GM19467 (cell line): ENCODE results near the gene VAMP5.
"Not testable (repeated sequence)": the region's sequence is repeated elsewhere in the genome, so short reads cannot be mapped to it uniquely, and the experiment has no call there.

ENCODE experiments used
- ATAC-seq: cut with Tn5 transposase; IDR thresholded peaks from one replicate; pipeline ENCODE4 v1.9.1; 2021; ENCODE audit warnings: mild to moderate bottlenecking, moderate library complexity; ENCODE audit not compliant: unreplicated experiment

VAMP5 gene

DNA sequence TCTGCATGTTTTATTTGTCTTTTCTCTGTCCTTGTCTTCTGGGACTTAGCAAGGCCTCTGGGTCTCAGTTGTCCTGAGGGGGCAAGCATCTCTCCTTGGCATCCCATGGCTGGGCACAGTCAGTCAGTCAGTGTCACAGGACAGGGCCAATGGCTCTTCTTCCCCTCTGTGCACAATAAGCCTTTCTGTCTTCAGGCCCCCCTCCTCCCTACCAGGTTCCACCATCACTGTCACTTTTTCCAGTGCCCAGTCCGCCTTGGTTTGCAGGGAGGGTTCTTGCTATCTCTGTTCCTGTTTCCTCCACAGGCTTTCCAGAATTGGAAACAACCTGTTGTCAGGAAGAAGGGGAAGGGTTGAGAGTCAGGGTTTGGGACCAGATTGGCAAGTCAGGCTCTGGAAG, 1.7 kb upstream of the VAMP5 start:
- no peak for ATAC-seq

DNA sequence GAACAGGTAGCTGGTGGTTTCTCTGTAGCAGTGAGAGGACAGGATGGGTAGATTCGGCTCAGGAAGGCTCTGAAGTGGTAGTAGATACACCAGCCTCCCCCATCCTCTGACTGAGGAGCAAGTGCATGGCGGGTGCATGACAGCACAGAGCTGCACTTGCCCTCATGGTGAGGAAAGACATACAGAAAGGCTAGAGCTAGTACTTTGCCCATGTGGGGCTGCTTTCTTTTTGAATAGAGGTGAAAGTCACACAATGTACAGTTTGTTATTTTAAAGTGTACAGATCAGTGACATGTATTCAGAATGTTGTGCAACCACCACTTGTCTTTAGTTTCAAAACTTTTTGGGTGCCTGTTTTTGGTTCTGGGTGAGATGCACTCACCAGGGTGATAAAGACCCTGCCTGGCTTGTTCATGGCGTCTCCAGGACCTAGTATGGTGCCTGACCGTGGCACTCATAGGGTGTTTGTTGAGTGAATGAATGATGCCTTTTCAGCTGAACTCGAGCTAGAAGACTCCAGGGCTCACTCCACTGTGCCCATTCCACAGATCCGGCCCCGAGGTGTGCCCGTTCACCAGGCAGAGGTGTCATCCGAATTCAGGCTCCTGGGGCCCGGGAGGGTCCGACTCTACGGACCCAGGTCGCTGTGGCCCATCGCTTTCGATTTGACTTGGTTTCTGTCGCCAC, 421 bp upstream of the VAMP5 start:
- peak; percentile 48 for ATAC-seq

DNA sequence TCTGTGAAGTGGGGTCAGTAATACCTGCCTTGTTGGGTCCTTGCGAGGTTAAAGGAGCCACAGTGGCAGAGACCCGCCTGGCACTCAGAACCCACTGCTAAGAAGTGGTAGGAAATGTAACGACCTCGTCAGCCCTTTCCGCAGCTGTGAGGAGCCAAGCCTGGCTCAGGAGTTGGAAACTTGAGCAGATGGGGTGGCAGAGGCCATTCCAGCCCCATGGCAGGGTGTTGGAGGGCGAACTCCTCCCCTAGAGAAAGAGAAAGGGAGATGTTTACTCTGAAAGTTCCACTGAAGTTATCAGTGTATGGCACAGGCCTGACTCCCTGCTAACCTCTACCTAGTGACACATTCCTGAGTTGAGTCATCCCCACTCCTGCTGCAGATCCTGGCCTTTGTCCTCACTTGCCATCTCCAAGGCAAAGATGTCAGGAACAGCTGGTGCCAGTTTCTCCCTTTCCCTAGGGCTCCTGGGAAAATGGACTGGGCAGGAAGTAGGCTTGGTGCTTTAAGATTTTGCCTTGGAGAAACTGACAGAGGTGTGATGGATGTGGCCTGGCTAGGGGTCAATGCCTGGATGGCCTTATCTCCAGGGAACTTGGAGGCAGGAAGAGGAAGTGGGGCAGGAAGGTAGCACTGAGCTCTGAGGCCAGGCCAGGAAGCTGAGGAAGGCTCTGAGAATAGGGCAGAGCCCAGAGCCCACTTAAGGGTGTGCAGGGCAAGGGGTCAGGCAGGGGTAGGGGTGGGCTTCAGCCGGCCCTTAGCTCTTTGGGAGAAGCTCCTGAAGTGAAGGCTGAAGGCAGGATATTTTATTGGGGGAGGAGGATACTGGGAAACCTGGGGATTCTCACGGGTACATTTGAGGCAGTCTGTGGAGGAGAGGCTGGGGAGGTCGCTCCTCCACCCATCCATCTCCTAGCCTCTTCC, 888 bp downstream of the VAMP5 start:
- peak; percentile 36 for ATAC-seq

DNA sequence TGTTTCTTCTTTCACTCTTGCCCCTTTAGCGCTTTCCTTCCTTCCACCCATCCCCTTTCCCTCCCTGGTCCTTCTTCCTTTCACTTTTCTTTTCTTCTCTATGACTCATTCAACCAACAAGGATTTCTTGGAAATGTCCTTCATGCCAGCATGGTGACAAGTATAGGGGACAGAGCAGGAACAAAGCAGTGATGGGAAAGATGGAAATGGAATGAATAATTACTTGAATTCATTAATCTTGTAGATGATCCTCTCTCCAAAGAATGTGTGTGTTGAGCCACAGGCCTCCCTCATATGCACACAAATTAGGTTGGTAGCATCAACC, 1.5 kb downstream of the VAMP5 start:
- ATAC-seq = no peak

DNA sequence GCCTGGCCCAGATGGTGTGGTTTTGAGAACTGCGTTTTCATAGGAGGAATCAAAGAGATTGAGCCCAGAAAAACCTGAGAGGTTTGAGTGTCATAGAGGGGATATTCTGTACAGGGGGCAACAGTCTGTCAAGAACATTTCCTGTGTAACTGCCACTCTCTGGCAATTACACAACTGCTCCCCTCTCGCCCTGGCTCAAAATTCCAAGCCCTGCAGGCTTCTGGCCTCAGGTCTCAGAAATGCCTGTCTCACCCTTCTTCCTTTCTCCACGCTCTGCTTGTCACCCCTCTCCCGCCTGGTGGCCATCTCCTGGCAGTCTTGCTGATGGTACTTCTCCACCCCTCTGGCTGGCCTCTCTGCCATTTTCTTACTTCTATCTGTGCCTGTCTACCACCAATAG, 4.0 kb downstream of the VAMP5 start:
- no peak for ATAC-seq

DNA sequence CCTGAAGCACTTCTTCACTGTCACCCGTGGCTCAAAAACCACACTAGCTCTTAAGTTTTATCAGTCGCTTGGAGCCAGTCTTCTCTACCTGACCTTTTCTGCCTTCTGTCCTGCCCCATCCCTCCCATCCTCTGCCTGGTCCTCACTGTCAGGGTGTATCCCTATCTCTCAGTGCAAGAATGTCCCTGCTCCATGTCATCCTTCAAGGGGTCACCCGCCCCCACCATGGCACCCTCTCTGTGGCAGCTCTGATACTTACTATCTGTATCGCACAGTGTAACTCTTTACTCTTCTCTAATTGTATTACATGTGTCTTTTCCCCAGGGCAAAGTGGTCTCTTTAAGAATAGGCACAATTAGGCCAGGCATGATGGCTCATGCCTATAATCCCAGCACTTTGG, 4.4 kb downstream of the VAMP5 start:
- no peak for ATAC-seq

DNA sequence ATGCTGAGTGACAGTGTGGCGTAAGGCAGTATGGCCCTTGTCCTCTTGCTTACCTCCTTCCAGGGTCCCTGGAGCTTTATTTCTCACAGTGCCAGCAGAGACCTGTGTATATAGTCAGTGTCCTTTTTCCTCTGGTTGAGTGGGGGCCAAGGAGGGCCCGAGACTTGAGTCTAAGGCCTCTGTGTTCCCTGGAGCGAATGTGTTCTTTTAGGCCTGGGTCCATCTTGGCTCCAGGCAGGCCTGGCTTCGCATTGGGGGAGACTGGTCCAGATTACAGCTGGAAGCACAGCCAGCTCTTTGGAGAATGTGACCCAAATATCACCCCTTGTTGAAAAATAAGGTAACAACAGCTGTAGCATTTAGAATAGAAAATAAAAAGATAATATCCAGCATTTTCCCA, 5.0 kb downstream of the VAMP5 start:
- no peak for ATAC-seq

DNA sequence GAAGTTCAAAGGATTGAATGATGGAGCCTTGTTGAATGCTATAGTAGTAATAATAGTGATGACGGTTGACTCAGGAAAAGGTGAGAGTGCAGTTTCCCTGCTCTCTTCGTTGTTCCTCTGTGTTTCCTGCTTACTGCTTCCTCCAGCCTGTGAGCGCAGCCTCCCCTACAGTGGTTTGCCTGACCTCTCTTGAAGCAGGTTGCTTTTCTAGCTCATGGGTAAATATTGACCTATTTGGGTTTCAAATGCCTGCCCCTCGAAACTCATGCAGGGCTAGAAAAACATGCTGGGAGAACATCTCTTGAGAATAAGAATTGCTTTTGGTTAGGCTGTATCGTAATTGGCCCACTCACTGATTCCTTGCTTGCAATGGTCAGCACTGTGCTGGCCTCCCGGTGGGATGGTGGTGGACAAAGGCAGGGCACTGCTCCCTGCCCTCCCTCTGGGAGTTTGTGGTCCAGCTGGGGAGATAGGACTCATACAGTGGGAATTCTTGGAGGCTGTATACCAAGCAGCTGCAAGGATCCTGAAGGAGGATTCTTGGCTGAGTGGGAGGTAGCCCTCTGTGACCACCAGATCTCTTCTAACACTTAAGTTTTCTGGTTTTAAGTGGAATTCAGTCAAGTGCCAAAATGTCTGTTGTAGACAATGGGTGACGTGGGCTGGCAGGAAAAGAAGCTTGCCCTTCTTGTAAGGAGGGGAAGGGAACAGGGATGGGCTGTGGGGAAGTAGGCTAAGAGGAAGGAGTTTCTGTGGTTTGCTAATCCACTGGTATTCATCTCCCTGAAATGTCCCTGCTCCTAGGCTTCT, 6.0 kb downstream of the VAMP5 start:
- no peak for ATAC-seq

DNA sequence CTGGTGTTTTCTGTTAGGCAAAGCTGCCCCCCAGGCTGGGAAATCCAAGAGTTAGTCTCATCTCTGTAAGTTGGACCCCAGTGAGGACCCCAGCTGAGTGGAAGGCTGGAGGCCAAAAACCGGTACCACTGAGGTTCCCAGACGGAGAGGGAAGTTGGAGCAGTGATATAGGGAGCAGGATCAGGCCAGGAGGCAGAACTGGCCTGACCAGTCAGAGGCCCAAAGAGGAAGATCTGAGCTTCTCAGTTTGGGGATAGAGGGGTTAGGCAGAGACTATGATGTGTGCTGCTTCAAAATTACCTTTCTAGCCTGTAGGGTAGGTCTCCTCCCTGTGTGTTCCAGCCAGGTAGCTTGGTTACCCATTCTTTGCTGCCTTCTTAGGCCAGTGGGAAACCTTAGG, 6.7 kb downstream of the VAMP5 start:
- ATAC-seq = no peak

DNA sequence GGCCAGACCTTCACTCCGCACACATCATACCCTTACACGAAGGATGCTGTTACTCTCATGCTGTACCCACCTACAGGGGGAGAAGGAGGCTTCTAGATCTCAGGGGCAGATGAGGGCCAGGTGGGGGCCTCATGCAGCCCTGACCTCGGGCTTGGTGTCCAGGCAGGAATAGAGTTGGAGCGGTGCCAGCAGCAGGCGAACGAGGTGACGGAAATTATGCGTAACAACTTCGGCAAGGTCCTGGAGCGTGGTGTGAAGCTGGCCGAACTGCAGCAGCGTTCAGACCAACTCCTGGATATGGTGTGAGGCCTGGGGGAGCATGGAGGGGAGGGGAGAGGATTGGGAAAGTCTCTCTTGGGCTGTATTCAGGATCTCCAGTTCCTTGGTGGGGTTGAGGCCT, 7.3 kb downstream of the VAMP5 start:
- no peak for ATAC-seq

DNA sequence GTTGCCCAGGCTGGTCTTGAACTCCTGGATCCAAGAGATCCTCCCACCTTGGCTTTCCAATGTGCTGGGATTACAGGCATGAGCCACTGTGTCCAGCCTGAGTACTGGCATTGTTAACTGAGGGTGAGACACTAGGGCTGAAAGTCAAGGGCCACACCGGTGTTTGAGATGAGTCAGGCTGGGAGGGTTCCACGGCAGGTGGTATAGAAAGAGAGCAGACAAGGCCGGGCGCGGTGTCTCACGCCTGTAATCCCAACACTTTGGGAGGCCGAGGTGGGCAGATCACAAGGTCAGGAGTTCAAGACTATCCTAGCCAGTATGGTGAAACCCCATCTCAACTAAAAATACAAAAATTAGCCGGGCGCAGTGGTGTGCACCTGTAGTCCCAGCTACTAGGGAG, 8.1 kb downstream of the VAMP5 start:
- ATAC-seq = not testable (repeated sequence)

DNA sequence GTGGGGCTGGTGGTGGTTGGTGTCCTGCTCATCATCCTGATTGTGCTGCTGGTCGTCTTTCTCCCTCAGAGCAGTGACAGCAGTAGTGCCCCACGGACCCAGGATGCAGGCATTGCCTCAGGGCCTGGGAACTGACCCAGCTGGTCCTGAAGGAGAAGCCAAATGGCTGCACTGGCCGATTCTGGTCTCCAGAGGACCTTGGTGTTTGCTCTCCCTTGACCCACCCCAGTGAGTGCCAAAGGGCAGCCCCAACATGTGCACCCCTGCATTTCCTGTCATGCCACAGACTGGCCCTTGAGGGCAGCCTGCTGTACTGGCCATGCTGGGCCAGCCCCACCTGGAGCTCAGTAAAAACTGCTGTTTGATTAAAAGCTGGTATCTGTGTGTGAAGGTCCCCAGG, 8.8 kb downstream of the VAMP5 start:
- no peak for ATAC-seq

DNA sequence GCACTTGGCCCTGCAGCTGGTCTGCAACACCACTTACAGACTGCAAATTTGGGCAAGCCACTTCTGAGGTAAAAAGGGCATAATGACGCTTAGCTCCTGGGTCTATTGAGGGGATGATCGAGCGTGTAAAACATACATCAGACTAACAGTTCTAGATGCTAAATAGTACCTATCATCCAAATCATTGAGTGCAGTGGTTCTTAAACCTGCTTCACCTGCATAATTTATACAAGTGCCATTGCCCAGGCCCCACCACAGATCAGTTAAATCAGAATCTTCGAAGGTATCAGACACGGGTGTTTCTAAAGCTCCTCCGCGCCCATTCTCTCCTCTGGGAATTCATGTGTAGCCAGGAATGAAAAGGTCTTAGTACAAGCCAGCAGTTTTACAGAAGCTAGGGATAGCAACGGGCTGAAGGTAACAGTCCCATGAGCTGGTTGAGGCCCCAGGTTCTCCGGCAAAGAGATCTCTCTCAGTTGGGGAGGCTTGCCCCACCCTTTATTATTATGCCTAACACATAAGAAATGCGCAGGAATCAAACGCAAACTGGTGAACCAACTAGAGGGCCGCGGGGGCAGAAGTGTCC, 10.6 kb downstream of the VAMP5 start:
- ATAC-seq = no peak

DNA sequence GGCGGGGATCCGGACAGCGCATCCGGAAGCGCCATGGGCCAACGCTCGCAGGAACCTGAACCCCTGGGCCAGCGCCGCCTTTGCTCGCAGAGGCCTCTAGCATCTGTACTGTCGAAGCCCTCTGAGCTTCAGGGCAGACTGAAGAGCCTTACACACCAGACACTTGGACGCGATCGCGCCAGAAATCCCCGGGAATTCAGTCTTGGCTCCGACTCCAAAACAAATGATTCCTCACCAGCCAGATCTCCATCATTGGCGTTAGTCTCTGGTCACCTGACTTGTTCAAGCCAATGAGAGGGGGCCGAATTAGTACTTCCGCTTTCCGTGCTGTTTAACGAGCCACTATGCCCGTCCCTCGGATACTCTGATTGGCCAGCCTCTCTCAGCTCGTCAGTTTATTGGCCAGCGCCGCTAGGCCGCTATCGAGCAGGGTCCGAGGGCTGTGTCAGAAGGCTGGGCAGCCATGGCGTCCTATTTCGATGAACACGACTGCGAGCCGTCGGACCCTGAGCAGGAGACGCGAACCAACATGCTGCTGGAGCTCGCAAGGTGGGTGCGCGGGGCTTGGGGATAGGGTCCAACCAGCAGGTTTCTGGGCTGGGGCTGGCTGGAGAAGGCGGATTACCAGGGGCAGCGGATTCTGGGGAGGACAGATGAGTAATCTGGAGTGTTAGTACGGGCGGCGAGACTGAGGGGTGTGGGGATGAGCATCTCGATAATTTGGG, 11.2 kb downstream of the VAMP5 start, which contains the start of gene RNF181:
Gene RNF181, plus strand, starts transcription at position 445 of the 725 bp plus-strand sequence. Its CDS starts 19 bp downstream, at position 464.
- ATAC-seq = peak; percentile 96

DNA sequence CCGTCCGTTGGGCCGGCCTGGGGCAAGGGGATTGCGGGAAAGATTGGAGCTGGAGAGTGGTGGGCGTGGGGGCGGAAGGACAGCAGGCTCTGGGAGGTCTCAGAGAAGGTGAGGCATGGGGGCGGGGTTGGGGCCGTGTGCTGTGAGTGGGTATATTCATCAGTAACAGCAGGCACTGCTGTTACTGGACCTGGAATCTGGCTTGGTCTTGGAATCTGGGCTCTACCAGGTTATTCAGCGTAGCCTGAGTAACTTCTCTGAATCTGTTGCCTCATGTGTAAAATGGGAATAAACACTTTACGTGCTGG, 11.7 kb downstream of the VAMP5 start:
- ATAC-seq = no peak

DNA sequence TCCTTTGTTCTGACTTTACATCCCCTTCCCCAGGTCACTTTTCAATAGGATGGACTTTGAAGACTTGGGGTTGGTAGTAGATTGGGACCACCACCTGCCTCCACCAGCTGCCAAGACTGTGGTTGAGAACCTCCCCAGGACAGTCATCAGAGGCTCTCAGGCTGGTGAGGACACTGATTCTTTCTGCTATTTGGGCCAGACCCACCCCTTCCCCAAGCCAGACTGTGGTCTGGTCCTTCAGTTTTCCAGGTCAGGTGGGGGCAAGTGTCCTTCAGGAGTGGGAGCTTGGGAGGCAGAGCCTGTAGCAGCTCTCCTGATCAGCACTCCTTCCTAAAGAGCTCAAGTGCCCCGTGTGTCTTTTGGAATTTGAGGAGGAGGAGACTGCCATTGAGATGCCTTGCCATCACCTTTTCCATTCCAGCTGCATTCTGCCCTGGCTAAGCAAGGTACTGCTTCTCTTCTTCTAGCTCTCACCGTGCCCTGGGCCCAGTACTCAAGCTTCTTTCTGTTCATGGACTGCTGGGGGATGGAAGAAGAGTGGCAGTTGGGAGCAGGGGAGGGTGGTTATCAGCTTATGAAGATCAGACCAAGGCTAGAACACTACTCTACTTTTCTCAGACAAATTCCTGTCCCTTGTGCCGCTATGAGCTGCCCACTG, 12.4 kb downstream of the VAMP5 start:
- ATAC-seq = no peak

DNA sequence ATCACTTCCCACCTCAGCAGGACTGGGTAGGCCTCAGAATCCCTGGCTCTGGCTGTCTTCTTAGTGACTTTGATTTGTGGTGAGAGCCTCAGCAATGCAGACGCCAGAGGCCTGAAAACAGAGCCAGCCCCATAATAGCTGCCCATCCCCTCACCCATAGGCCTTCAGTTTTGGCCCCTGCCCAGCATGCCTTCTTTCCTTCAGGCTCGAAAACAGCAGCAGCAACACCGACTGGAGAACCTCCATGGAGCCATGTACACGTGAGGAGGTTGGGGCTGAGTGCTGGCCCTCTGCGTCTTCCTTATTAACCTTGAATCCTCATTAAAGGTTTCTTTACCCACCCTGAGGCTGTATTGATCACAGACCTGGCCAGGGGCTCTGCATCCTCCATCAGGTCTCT, 13.0 kb downstream of the VAMP5 start:
- no peak for ATAC-seq

DNA sequence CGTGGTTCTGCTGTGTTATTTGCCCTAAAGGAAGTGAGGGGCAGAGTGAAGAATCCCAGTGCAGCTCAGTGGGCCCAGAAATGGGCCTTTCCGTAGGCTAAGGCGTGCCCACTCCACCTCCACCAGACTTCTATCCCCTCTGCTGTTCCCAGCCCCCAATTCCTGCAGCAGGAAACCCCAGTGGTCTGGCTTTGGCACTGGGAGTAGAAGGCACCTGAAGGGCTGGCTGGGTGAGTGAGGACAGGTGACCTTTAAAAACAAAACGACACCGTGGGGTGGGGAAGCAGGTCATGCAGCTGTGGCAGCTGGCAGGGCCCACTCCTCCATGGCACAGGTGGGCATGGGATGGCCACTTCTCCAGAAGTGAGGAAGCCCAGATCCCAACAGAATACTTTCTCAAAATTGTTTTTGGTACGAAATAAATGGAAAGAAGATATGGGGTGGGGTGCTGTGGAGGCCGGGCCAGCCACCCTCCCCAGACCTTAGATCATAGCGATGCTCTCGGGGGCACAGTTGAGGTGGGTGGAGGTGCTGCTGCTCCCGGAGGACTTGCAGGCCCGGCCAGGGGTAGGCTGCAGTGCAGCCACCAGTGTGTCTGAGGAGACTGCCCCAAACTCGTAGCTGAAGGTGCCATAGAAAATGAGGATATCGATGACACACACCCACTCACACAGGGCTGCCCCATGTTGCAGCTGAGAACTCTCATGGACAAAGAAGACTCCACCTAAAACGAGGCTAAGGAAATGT, 14.5 kb downstream of the VAMP5 start:
- no peak for ATAC-seq

DNA sequence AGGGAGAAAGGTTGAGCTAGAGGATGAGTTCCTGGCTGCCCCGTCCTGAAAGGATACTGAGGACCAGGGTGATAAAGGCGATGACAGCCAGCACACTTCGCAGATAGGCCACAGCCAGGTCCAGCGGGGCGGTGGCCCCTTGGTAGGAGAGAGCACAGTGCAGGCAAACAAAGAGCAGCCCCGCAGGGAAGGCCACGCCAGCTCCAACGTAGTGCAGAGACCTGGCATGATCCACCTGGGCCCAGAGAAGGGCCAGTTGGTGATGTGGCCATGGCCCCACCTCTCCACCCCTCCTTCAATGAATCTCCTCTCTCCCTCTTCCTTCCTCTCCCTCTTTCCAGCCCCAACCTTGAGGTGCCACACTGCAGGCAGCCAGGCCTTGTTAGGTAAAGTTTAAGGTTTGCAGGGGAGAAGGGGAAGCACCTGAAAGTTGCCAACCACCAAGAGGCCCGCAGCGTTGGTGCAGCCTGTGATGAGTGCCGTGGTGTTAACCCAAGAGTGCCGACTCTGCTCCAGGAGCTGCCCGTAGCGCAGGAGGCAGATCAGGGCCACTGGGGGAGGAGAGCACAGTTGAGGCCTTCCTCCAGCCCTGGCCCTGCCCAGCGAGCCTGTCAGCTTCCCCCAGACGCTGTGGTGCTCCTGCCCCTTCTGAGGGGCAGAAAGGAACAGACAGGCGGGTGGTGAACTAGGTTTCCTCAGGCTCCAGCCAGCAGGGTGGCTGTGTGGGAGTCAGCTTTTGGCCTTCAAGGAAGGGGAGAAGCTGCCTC, 15.4 kb downstream of the VAMP5 start:
- no peak for ATAC-seq
